ENCODE measurements around the gene AMBP. TPM values are rescaled to one million over a fixed set of nuclear protein-coding genes. Genes with fewer than 3 reads are reported as not detected.

The AMBP gene
- total and polyA plus RNA-seq, 4 donors: 3,440 to 6,678 (median 4,863) TPM

DNA sequence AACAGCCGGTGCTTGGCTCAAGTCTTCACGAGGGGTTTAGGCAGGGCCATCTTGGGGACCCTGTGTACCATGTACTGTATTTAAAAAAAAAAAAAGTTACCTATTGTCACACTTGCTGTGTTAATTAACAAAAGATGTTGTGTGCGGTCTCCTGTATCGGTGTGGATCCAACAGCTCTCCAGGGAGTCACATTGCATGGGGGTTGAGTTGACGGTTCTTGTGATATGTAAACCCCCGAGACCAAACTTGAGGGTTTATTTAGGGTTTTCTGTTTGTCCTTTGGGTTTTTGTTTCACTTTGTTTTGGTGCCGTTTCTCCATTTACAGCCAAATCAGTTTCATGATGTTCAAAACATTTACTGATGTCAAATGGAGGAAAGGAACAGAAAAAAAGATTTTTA lies 22.2 kb downstream of the AMBP start:
- WGBS: 95% methylated on average over 7 of the region's 7 CpGs
- Histone ChIP-seq H3K27ac (ENCODE audit: low read depth in 1 of 2, low read length in 2 of 2) (no peak overlapping the region), H3K9me3 (ENCODE audit: control insufficient read depth in 4 of 4, low read length in 3 of 4) (no peaks in the 10 kb centered on the region), H3K4me3 (ENCODE audit: low read depth in 1 of 3, low read length in 3 of 3) (no peak overlapping the region), H3K9ac (ENCODE audit: low read depth in 1 of 2, low read length in 2 of 2) (no peak overlapping the region), H3K36me3 (ENCODE audit: control insufficient read depth in 4 of 4, insufficient read depth in 3 of 4, low read depth in 1 of 4, low read length in 3 of 4) (peaks cover 5 to 12% (median 12%) of the 10 kb centered on the region in 4 donors), H3K27me3 (ENCODE audit: control insufficient read depth in 4 of 4, insufficient read depth in 4 of 4, low read length in 3 of 4) (no peaks in the 10 kb centered on the region), H3K4me1 (ENCODE audit: control insufficient read depth in 4 of 4, insufficient read depth in 4 of 4, low read length in 3 of 4) (no peaks in the 10 kb centered on the region)
- TF ChIP-seq, protein P1, sequence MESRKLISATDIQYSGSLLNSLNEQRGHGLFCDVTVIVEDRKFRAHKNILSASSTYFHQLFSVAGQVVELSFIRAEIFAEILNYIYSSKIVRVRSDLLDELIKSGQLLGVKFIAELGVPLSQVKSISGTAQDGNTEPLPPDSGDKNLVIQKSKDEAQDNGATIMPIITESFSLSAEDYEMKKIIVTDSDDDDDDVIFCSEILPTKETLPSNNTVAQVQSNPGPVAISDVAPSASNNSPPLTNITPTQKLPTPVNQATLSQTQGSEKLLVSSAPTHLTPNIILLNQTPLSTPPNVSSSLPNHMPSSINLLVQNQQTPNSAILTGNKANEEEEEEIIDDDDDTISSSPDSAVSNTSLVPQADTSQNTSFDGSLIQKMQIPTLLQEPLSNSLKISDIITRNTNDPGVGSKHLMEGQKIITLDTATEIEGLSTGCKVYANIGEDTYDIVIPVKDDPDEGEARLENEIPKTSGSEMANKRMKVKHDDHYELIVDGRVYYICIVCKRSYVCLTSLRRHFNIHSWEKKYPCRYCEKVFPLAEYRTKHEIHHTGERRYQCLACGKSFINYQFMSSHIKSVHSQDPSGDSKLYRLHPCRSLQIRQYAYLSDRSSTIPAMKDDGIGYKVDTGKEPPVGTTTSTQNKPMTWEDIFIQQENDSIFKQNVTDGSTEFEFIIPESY (IDR thresholded peaks at IDR 0.05): no peak
- TF ChIP-seq FOXA2 (IDR thresholded peaks at IDR 0.05) (no peak), RAD21 (IDR thresholded peaks at IDR 0.05) (no peak), YY1 (IDR thresholded peaks at IDR 0.05) (no peak), GABPA (IDR thresholded peaks at IDR 0.05 in 1 of 2, conservative IDR thresholded peaks at IDR 0.05 in 1 of 2) (no peak), HNF4G (IDR thresholded peaks at IDR 0.05) (no peak), TAF1 (conservative IDR thresholded peaks at IDR 0.05) (no peak), JUND (IDR thresholded peaks at IDR 0.05) (no peak), EGR1 (IDR thresholded peaks at IDR 0.05; ENCODE audit: low read depth in 2 of 2) (no peak), NR2F2 (IDR thresholded peaks at IDR 0.05) (no peak), SP1 (IDR thresholded peaks at IDR 0.05) (no peak)
- TF ChIP-seq, protein P2, sequence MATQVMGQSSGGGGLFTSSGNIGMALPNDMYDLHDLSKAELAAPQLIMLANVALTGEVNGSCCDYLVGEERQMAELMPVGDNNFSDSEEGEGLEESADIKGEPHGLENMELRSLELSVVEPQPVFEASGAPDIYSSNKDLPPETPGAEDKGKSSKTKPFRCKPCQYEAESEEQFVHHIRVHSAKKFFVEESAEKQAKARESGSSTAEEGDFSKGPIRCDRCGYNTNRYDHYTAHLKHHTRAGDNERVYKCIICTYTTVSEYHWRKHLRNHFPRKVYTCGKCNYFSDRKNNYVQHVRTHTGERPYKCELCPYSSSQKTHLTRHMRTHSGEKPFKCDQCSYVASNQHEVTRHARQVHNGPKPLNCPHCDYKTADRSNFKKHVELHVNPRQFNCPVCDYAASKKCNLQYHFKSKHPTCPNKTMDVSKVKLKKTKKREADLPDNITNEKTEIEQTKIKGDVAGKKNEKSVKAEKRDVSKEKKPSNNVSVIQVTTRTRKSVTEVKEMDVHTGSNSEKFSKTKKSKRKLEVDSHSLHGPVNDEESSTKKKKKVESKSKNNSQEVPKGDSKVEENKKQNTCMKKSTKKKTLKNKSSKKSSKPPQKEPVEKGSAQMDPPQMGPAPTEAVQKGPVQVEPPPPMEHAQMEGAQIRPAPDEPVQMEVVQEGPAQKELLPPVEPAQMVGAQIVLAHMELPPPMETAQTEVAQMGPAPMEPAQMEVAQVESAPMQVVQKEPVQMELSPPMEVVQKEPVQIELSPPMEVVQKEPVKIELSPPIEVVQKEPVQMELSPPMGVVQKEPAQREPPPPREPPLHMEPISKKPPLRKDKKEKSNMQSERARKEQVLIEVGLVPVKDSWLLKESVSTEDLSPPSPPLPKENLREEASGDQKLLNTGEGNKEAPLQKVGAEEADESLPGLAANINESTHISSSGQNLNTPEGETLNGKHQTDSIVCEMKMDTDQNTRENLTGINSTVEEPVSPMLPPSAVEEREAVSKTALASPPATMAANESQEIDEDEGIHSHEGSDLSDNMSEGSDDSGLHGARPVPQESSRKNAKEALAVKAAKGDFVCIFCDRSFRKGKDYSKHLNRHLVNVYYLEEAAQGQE (IDR thresholded peaks at IDR 0.05): no peak
- TF ChIP-seq, protein P3, sequence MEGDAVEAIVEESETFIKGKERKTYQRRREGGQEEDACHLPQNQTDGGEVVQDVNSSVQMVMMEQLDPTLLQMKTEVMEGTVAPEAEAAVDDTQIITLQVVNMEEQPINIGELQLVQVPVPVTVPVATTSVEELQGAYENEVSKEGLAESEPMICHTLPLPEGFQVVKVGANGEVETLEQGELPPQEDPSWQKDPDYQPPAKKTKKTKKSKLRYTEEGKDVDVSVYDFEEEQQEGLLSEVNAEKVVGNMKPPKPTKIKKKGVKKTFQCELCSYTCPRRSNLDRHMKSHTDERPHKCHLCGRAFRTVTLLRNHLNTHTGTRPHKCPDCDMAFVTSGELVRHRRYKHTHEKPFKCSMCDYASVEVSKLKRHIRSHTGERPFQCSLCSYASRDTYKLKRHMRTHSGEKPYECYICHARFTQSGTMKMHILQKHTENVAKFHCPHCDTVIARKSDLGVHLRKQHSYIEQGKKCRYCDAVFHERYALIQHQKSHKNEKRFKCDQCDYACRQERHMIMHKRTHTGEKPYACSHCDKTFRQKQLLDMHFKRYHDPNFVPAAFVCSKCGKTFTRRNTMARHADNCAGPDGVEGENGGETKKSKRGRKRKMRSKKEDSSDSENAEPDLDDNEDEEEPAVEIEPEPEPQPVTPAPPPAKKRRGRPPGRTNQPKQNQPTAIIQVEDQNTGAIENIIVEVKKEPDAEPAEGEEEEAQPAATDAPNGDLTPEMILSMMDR (IDR thresholded peaks at IDR 0.05; ENCODE audit: low read depth, low read length, missing input control): no peak
- TF ChIP-seq, protein P4, sequence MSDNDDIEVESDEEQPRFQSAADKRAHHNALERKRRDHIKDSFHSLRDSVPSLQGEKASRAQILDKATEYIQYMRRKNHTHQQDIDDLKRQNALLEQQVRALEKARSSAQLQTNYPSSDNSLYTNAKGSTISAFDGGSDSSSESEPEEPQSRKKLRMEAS (IDR thresholded peaks at IDR 0.05): no peak
- TF ChIP-seq, protein P5, sequence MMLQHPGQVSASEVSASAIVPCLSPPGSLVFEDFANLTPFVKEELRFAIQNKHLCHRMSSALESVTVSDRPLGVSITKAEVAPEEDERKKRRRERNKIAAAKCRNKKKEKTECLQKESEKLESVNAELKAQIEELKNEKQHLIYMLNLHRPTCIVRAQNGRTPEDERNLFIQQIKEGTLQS (IDR thresholded peaks at IDR 0.05): no peak
- peak; percentile 2 for DNase-seq (ENCODE audit: low spot score)

DNA sequence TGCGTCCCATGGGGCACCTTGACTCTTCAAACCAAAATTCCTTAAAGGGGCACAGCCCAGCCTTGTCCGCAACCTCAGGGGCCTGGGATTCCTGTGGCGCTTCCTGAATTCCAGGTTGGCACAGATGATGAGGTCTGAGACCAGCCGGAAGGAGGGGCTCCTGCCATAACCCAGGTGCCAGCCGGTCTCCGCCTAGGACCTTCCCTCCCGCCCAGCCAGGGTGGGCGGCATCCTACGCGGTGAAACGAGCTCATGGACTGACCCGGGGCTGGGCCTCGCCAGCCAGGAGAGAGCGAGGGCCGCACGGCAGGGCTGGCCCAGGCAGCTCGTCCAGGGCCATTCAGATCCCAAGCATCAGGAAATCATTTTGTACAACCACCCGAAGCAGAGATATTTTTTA lies 23.0 kb downstream of the AMBP start:
- no peak for TF ChIP-seq EGR1 (IDR thresholded peaks at IDR 0.05; ENCODE audit: low read depth in 2 of 2)
- no peak for TF ChIP-seq TAF1 (conservative IDR thresholded peaks at IDR 0.05)
- TF ChIP-seq, protein P4 (IDR thresholded peaks at IDR 0.05): no peak
- no peak for TF ChIP-seq RXRA (IDR thresholded peaks at IDR 0.05)
- TF ChIP-seq, protein P2 (IDR thresholded peaks at IDR 0.05): no peak
- TF ChIP-seq, protein P5 (IDR thresholded peaks at IDR 0.05): no peak
- no peak for TF ChIP-seq RAD21 (IDR thresholded peaks at IDR 0.05)
- no peak for TF ChIP-seq FOXA2 (IDR thresholded peaks at IDR 0.05)
- no peak for TF ChIP-seq HNF4G (IDR thresholded peaks at IDR 0.05)

More for the DNA sequence above, 23.0 kb downstream of the AMBP start:
- WGBS: 93% methylated on average over 18 of the region's 18 CpGs
- Histone ChIP-seq H3K9ac (ENCODE audit: low read depth in 1 of 2, low read length in 2 of 2) (no peak overlapping the region), H3K4me3 (ENCODE audit: low read depth in 1 of 3, low read length in 3 of 3) (no peak overlapping the region), H3K9me3 (ENCODE audit: control insufficient read depth in 4 of 4, low read length in 3 of 4) (no peaks in the 10 kb centered on the region), H3K27ac (ENCODE audit: low read depth in 1 of 2, low read length in 2 of 2) (no peak overlapping the region), H3K36me3 (ENCODE audit: control insufficient read depth in 4 of 4, insufficient read depth in 3 of 4, low read depth in 1 of 4, low read length in 3 of 4) (peaks cover 0 to 8% (median 4%) of the 10 kb centered on the region in 4 donors), H3K4me1 (ENCODE audit: control insufficient read depth in 4 of 4, insufficient read depth in 4 of 4, low read length in 3 of 4) (no peaks in the 10 kb centered on the region), H3K27me3 (ENCODE audit: control insufficient read depth in 4 of 4, insufficient read depth in 4 of 4, low read length in 3 of 4) (no peaks in the 10 kb centered on the region)
- peak; percentile 17 for DNase-seq (ENCODE audit: low spot score)
